Fibroblast of mammary gland (primary cell): ENCODE data around the gene RBM17.
"Not testable (repeated sequence)": the region's sequence is repeated elsewhere in the genome, so short reads cannot be mapped to it uniquely, and the experiment has no call there.

Source experiments
- DNase-seq: peaks from one replicate; pipeline ENCODE4 v3.0.0-alpha.2; 2010; ENCODE audit warnings: low read depth
- H3K4me3 ChIP-seq: 2 replicates; pipeline ENCODE4 v1.5.1; 2011; ENCODE audit warnings: low read depth, mild to moderate bottlenecking, low read length, moderate library complexity; ENCODE audit not compliant: control insufficient read depth
- CTCF ChIP-seq: conservative IDR thresholded peaks from 2 replicates; pipeline ENCODE4 v1.5.1; 2011; ENCODE audit warnings: low read depth, low read length, inconsistent platforms; ENCODE audit not compliant: control insufficient read depth, insufficient read depth

The RBM17 gene

GRCh38 chr10:6058682-6059475, 30.0 kb upstream of the RBM17 start:
- TF ChIP-seq CTCF: no peak
- no peak for DNase-seq
- H3K4me3 ChIP-seq: no peak overlapping the region

- TF ChIP-seq CTCF: no peak
- DNase-seq: no peak
- no peak overlapping the region for H3K4me3 ChIP-seq
Observed at GRCh38 chr10:6059506-6059905, 29.3 kb upstream of the RBM17 start.

- no peak for TF ChIP-seq CTCF
- H3K4me3 ChIP-seq: no peak overlapping the region
- DNase-seq: no peak
Observed at GRCh38 chr10:6061056-6061455, 27.8 kb upstream of the RBM17 start.

- no peak for DNase-seq
- H3K4me3 ChIP-seq: no peak within 1 kb of the TSS
Observed at GRCh38 chr10:6062101-6062771, 26.6 kb upstream of the RBM17 start, which contains the start of gene IL2RA. Gene IL2RA, minus strand, starts transcription at chr10:6062367. Its CDS starts 216 bp downstream, at chr10:6062151.

GRCh38 chr10:6064119-6064518, 24.7 kb upstream of the RBM17 start:
- H3K4me3 ChIP-seq: no peak overlapping the region
- DNase-seq: no peak
- TF ChIP-seq CTCF: no peak

More at GRCh38 chr10:6062101-6062771, 26.6 kb upstream of the RBM17 start, which contains the start of gene IL2RA:
- TF ChIP-seq CTCF: no peak

- H3K4me3 ChIP-seq, DNase-seq: not testable (repeated sequence)
Observed at GRCh38 chr10:6064726-6065125, 24.1 kb upstream of the RBM17 start.

- no peak for TF ChIP-seq CTCF
- no peak overlapping the region for H3K4me3 ChIP-seq
- DNase-seq: no peak
Observed at GRCh38 chr10:6065406-6065805, 23.4 kb upstream of the RBM17 start.
